NT2/D1 (cell line): ENCODE measurements around the gene TMEM125.

Source experiments
- DNase-seq: peaks from one replicate; pipeline ENCODE4 v3.0.0-alpha.2; 2011; ENCODE audit warnings: low read depth, low spot score
- H3K27me3 ChIP-seq: 2 replicates; pipeline ENCODE4 v1.6.0; 2011; ENCODE audit warnings: mild to moderate bottlenecking; ENCODE audit not compliant: insufficient read length, insufficient read depth
- H3K36me3 ChIP-seq: 2 replicates; pipeline ENCODE4 v1.6.1; 2011; ENCODE audit warnings: mild to moderate bottlenecking, low read length, mixed read lengths; ENCODE audit not compliant: insufficient read depth, insufficient read length
- H3K4me1 ChIP-seq: 2 replicates; pipeline ENCODE4 v1.5.1; 2011; ENCODE audit not compliant: insufficient read depth, insufficient read length
- H3K4me3 ChIP-seq: 2 replicates; pipeline ENCODE4 v1.5.1; 2011; ENCODE audit warnings: low read depth; ENCODE audit not compliant: insufficient read length
- H3K9ac ChIP-seq: 2 replicates; pipeline ENCODE4 v1.6.0; 2011; ENCODE audit warnings: low read depth; ENCODE audit not compliant: insufficient read length
- H3K9me3 ChIP-seq: 2 replicates; pipeline ENCODE4 v1.5.1; 2011; ENCODE audit warnings: mild to moderate bottlenecking, low read length; ENCODE audit not compliant: insufficient read depth
- SUZ12 ChIP-seq: IDR thresholded peaks from 2 replicates; pipeline ENCODE4 v1.6.1; 2011; ENCODE audit not compliant: insufficient read length, insufficient read depth; ENCODE audit errors: extremely low read depth
- YY1 ChIP-seq: IDR thresholded peaks from 2 replicates; pipeline ENCODE4 v1.6.1; 2011; ENCODE audit not compliant: insufficient read length, insufficient read depth
- ZNF274 ChIP-seq: IDR thresholded peaks from 2 replicates; pipeline ENCODE4 v1.6.1; 2011; ENCODE audit warnings: mild to moderate bottlenecking, low read depth, low read length

TMEM125 gene

GRCh38 chr1:43229826-43230780, 39.7 kb upstream of the TMEM125 start:
- Histone ChIP-seq H3K4me1 (peaks cover 14% of the 10 kb centered on the region), H3K27me3 (peaks cover 7% of the 10 kb centered on the region), H3K9me3 (no peaks in the 10 kb centered on the region), H3K4me3 (no peak overlapping the region), H3K36me3 (no peaks in the 10 kb centered on the region), H3K9ac (peak overlapping the region; percentile 22)
- no peak for DNase-seq
- no peak for TF ChIP-seq ZNF274
- no peak for TF ChIP-seq YY1
- TF ChIP-seq SUZ12: no peak

- Histone ChIP-seq H3K4me3 (no peak overlapping the region), H3K36me3 (no peaks in the 10 kb centered on the region), H3K9me3 (no peaks in the 10 kb centered on the region), H3K9ac (no peak overlapping the region), H3K27me3 (no peaks in the 10 kb centered on the region), H3K4me1 (peaks cover 13% of the 10 kb centered on the region)
- DNase-seq: no peak
- TF ChIP-seq SUZ12: no peak
- no peak for TF ChIP-seq ZNF274
- no peak for TF ChIP-seq YY1
These were observed 37.7 kb upstream of the TMEM125 start for GRCh38 chr1:43232074-43232473.

- Histone ChIP-seq H3K36me3 (no peaks in the 10 kb centered on the region), H3K9ac (no peak overlapping the region), H3K4me3 (no peak overlapping the region), H3K4me1 (peaks cover 11% of the 10 kb centered on the region), H3K27me3 (no peaks in the 10 kb centered on the region), H3K9me3 (no peaks in the 10 kb centered on the region)
- TF ChIP-seq SUZ12 (no peak), YY1 (no peak), ZNF274 (no peak)
- no peak for DNase-seq
These were observed 37.3 kb upstream of the TMEM125 start for GRCh38 chr1:43232482-43232881.

GRCh38 chr1:43233631-43234030, 36.2 kb upstream of the TMEM125 start:
- Histone ChIP-seq H3K4me3 (no peak overlapping the region), H3K9ac (no peak overlapping the region), H3K4me1 (peaks cover 10% of the 10 kb centered on the region), H3K27me3 (no peaks in the 10 kb centered on the region), H3K36me3 (no peaks in the 10 kb centered on the region), H3K9me3 (no peaks in the 10 kb centered on the region)
- DNase-seq: no peak
- no peak for TF ChIP-seq YY1
- TF ChIP-seq SUZ12: no peak
- no peak for TF ChIP-seq ZNF274

GRCh38 chr1:43234267-43234666, 35.5 kb upstream of the TMEM125 start:
- Histone ChIP-seq H3K9me3 (no peaks in the 10 kb centered on the region), H3K4me3 (no peak overlapping the region), H3K27me3 (no peaks in the 10 kb centered on the region), H3K4me1 (peaks cover 10% of the 10 kb centered on the region), H3K36me3 (no peaks in the 10 kb centered on the region), H3K9ac (no peak overlapping the region)
- no peak for TF ChIP-seq YY1
- TF ChIP-seq ZNF274: no peak
- TF ChIP-seq SUZ12: no peak
- no peak for DNase-seq

- Histone ChIP-seq H3K27me3 (no peaks in the 10 kb centered on the region), H3K9ac (no peak overlapping the region), H3K9me3 (no peaks in the 10 kb centered on the region), H3K36me3 (no peaks in the 10 kb centered on the region), H3K4me1 (peaks cover 9% of the 10 kb centered on the region), H3K4me3 (no peak overlapping the region)
- DNase-seq: no peak
- TF ChIP-seq SUZ12 (no peak), YY1 (no peak), ZNF274 (no peak)
These were observed 34.7 kb upstream of the TMEM125 start for GRCh38 chr1:43235040-43235439.

GRCh38 chr1:43235451-43236121, 34.2 kb upstream of the TMEM125 start:
- Histone ChIP-seq H3K4me1 (peaks cover 4% of the 10 kb centered on the region), H3K4me3 (no peak overlapping the region), H3K27me3 (no peaks in the 10 kb centered on the region), H3K9me3 (no peaks in the 10 kb centered on the region; the same call in 1 of the 2 replicates), H3K9ac (peak overlapping the region; percentile 7), H3K36me3 (no peaks in the 10 kb centered on the region)
- DNase-seq: no peak
- TF ChIP-seq ZNF274 (no peak), SUZ12 (no peak), YY1 (no peak)
